ENCODE data around the gene EGFR. TPM values are rescaled to one million over a fixed set of nuclear protein-coding genes. Genes with fewer than 3 reads are reported as not detected.

The EGFR gene
- total and polyA plus RNA-seq, 11 donors = 2.3 to 29.6 (median 7.0) TPM

DNA sequence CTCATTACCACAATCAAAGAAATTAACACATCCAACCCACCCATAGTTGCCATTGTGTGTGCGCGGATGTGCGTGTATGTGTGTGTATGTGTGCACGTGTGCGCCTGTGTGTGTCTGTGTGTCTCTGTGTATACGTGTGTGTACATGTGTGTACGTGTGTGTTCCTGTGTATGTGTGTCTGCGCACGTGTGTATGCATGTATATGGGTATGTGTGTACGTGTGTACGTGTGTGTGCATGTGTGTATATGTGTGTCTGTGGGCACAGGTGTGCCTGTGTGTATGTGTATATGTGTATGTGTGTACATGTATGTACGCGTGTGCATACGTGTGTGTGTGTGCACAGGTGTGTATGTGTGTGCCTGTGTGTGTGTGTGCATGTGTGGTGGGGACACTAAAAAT, 48.9 kb downstream of the EGFR start:
- TF ChIP-seq, protein P1, sequence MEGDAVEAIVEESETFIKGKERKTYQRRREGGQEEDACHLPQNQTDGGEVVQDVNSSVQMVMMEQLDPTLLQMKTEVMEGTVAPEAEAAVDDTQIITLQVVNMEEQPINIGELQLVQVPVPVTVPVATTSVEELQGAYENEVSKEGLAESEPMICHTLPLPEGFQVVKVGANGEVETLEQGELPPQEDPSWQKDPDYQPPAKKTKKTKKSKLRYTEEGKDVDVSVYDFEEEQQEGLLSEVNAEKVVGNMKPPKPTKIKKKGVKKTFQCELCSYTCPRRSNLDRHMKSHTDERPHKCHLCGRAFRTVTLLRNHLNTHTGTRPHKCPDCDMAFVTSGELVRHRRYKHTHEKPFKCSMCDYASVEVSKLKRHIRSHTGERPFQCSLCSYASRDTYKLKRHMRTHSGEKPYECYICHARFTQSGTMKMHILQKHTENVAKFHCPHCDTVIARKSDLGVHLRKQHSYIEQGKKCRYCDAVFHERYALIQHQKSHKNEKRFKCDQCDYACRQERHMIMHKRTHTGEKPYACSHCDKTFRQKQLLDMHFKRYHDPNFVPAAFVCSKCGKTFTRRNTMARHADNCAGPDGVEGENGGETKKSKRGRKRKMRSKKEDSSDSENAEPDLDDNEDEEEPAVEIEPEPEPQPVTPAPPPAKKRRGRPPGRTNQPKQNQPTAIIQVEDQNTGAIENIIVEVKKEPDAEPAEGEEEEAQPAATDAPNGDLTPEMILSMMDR (IDR thresholded peaks at IDR 0.05) = no peak
- no peak for TF ChIP-seq POLR2A (IDR thresholded peaks at IDR 0.05)
- DNase-seq (no peak), ATAC-seq (no peak)
- Histone ChIP-seq H3K4me1 (peaks cover 0 to 45% (median 12%) of the 10 kb centered on the region in 12 donors), H3K27me3 (no peaks in the 10 kb centered on the region), H3K27ac (no peak overlapping the region), H3K36me3 (no peaks in the 10 kb centered on the region), H3K4me3 (no peak overlapping the region), H3K9me3 (no peaks in the 10 kb centered on the region)
- intact Hi-C loops (cut with DNase I) = loop anchor here in 1 of 10 donors (5.0 to 10.0 kb wide), 2 partner anchors 45 to 67 kb away; no protein-coding TSS in a partner anchor
- 88 to 96% (median 93%) methylated on average over 13 to 14 of the region's 14 CpGs for WGBS, 4 donors

DNA sequence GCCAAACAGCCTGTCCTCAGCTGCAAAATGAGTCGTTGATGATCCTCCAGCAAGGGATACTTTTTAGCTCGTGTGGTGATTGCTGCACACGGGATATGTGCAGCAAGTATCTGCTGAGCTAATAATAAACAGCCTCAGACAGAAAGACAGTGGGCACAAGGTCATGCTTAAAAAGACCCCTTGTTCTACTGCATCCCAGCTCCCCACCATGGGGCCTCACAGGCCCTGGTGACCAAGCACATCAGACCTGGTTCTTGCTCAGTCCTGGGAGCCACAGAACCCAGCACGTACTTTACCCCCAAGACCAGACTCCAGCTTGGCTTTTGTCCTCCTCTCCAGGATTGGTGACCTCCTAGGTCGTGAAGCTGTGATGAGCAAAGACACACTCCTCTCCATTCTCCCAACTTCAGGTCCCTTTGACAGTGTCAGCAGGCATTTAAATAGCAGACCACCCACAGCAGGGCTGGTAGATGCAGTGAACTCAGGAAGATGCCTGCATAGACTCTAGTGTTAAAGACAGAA, 50.5 kb downstream of the EGFR start:
- no peak for ATAC-seq
- no peak overlapping the region for H3K27ac ChIP-seq
- intact Hi-C loops (cut with DNase I) = loop anchor here in 1 of 10 donors (5.0 to 10.0 kb wide), 2 partner anchors 47 to 65 kb away; no protein-coding TSS in a partner anchor

DNA sequence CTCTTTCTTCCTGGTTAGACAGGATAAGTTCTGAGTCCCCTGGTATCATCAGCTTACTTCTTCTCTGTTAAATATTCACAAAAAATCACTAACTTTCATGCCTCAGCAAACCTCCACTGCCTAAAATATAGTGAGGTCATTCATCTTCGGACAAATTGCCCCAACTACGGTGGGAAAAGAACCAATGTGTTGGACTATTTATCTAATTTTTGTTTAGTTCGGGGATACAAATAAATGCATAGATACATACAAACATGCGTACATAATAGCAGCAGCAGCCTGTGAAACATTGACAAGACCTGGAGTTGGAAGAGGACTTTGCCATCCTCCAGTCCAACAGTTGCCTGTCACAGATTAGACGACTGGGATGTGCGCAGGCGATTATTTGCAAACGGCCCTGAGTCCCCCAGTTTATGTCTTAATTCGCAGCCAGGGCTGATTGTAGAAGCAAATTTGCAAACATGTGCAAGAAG, 51.5 kb downstream of the EGFR start:
- peak overlapping the region in 1 of 12 donors; percentile 79 for H3K27ac ChIP-seq
- WGBS, 4 donors = 88 to 96% (median 93%) methylated on average over 9 of the region's 9 CpGs

More for the DNA sequence above, 50.5 kb downstream of the EGFR start:
- DNase-seq = no peak
- Histone ChIP-seq H3K27me3 (no peaks in the 10 kb centered on the region), H3K9me3 (no peaks in the 10 kb centered on the region), H3K4me3 (no peak overlapping the region), H3K36me3 (no peaks in the 10 kb centered on the region), H3K4me1 (peaks cover 3 to 55% (median 20%) of the 10 kb centered on the region in 12 donors)
- 74 to 85% (median 75%) methylated on average over 5 of the region's 5 CpGs for WGBS, 4 donors
- TF ChIP-seq POLR2A (IDR thresholded peaks at IDR 0.05) = no peak
- TF ChIP-seq, protein P1 (IDR thresholded peaks at IDR 0.05) = no peak

DNA sequence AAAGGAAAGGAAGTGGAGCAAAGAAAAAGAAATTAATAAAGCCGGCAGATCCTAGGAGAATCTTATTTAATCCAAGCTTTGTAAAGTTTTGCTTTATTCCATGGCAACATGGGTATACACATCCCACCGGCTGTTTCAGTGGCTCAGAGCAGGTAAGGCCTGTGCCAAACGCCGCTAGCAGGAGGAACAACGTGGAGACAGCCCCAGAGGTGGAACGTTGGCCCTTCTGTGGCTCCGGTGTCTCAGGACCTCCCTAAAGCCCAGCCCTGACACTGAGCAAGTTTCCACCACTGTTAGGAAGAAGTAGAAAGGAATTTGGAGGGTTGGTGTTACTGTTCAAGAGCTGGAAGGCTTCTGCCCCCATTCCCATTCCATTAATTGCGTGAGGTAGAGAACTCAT, 52.0 kb downstream of the EGFR start:
- no peak for ATAC-seq
- Histone ChIP-seq H3K4me3 (no peak overlapping the region), H3K9me3 (no peaks in the 10 kb centered on the region), H3K36me3 (no peaks in the 10 kb centered on the region), H3K27me3 (no peaks in the 10 kb centered on the region), H3K27ac (peak overlapping the region in 2 of 12 donors; percentile 53 to 79), H3K4me1 (peaks cover 0 to 58% (median 21%) of the 10 kb centered on the region in 12 donors)
- DNase-seq = no peak
- WGBS, 4 donors = 75 to 91% (median 89%) methylated on average over 8 of the region's 8 CpGs
- intact Hi-C loops (cut with DNase I) = loop anchor here in 1 of 10 donors (5.0 kb wide), 1 partner anchor 54 kb away; the partner anchor contains the start of gene EGFR
- no peak for TF ChIP-seq POLR2A (IDR thresholded peaks at IDR 0.05)
- TF ChIP-seq, protein P1 (IDR thresholded peaks at IDR 0.05) = no peak

More for the DNA sequence above, 51.5 kb downstream of the EGFR start:
- intact Hi-C loops (cut with DNase I) = loop anchor here in 1 of 10 donors (5.0 kb wide), 1 partner anchor 53 kb away; the partner anchor contains the start of gene EGFR
- TF ChIP-seq, protein P1 (IDR thresholded peaks at IDR 0.05) = no peak
- no peak for TF ChIP-seq POLR2A (IDR thresholded peaks at IDR 0.05)
- H3K4me3 ChIP-seq = no peak overlapping the region
- DNase-seq (no peak), ATAC-seq (no peak)
- no peaks in the 10 kb centered on the region for H3K27me3 ChIP-seq
- H3K4me1 ChIP-seq = peaks cover 0 to 56% (median 20%) of the 10 kb centered on the region in 12 donors
- H3K9me3 ChIP-seq = no peaks in the 10 kb centered on the region
- H3K36me3 ChIP-seq = no peaks in the 10 kb centered on the region

All from heart left ventricle (tissue), 16 donors.